SK-N-MC (cell line): Measurements from ENCODE around the gene NR1H4.

Source experiments
- DNase-seq: peaks from one replicate; pipeline ENCODE4 v3.0.0-alpha.2; 2011; ENCODE audit warnings: low read depth, low spot score
- H3K27ac ChIP-seq: fragments of 200-600 bp; sonication (generic); 2 replicates; pipeline ENCODE4 v1.5.1; 2016; ENCODE audit warnings: mixed run types
- H3K36me3 ChIP-seq: fragments of 200-600 bp; sonication (generic); 2 replicates; pipeline ENCODE4 v1.6.1; 2017; ENCODE audit warnings: antibody characterized with exemption, low read length, mixed read lengths; ENCODE audit not compliant: insufficient read depth
- H3K4me3 ChIP-seq: fragments of 200-600 bp; sonication (generic); 2 replicates; pipeline ENCODE4 v1.5.1; 2016
- H3K9ac ChIP-seq: fragments of 200-600 bp; sonication (generic); 2 replicates; pipeline ENCODE4 v1.8.0; 2017; ENCODE audit warnings: mixed run types, mixed read lengths; ENCODE audit not compliant: insufficient read length
- H3K9me3 ChIP-seq: fragments of 200-600 bp; sonication (generic); 2 replicates; pipeline ENCODE4 v1.6.1; 2017; ENCODE audit warnings: low read depth, mild to moderate bottlenecking, antibody characterized with exemption, low read length, moderate library complexity, mixed read lengths
- EZH2 ChIP-seq: fragments of 200-600 bp; sonication (generic); IDR thresholded peaks from one replicate; pipeline ENCODE4 v1.6.1; 2017; ENCODE audit warnings: antibody characterized with exemption
- FOXP2 ChIP-seq: optimal IDR thresholded peaks from 2 replicates; pipeline ENCODE3; 2011; ENCODE audit warnings: mild to moderate bottlenecking, moderate library complexity; ENCODE audit not compliant: insufficient read depth; ENCODE audit errors: extremely low read length, control extremely low read depth
- POLR2AphosphoS5 ChIP-seq: IDR thresholded peaks from 2 replicates; pipeline ENCODE4 v1.6.1; 2012; ENCODE audit warnings: mild to moderate bottlenecking, low read depth, low read length, borderline replicate concordance

Gene NR1H4

GRCh38 chr12:100460702-100461101, 13.0 kb upstream of the NR1H4 start:
- H3K4me3 ChIP-seq = no peak overlapping the region
- DNase-seq = no peak
- no peaks in the 10 kb centered on the region for H3K36me3 ChIP-seq
- H3K9me3 ChIP-seq = no peaks in the 10 kb centered on the region
- no peak overlapping the region for H3K27ac ChIP-seq
- no peak overlapping the region for H3K9ac ChIP-seq
- TF ChIP-seq EZH2 (no peak), POLR2AphosphoS5 (no peak), FOXP2 (no peak)

DNA sequence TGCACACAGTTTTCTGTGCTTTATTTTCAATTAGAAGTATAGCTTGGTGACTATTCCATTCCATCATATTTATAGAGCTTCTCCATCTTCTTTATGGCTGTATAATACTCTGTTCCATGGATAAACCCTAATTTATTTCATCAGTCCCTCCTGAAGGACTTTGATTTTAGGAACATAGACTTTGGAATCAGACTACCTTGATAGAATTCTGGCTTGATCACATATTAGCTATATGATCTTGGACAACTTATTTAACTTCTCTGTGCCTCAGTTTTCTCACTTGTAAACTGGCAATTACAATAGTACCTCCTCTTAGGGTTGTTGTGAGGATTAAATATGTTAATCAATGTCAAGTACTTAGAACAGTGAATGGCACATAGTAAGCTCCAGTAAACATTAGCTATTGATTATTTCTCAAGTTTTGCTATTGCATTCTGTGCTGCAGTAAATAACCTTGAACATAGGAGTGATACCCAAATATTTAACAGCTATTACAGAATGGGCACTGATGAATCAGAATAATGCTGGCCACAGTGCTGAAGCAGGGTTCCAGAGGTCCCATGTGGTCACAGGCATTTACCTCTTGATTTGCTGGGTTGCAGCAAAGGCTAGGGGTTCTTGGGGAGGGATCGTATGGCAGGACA, 12.2 kb upstream of the NR1H4 start:
- Histone ChIP-seq H3K36me3 (no peaks in the 10 kb centered on the region), H3K4me3 (no peak overlapping the region), H3K9ac (no peak overlapping the region), H3K27ac (no peak overlapping the region), H3K9me3 (no peaks in the 10 kb centered on the region)
- TF ChIP-seq POLR2AphosphoS5 (no peak), FOXP2 (no peak), EZH2 (no peak)
- DNase-seq = no peak

DNA sequence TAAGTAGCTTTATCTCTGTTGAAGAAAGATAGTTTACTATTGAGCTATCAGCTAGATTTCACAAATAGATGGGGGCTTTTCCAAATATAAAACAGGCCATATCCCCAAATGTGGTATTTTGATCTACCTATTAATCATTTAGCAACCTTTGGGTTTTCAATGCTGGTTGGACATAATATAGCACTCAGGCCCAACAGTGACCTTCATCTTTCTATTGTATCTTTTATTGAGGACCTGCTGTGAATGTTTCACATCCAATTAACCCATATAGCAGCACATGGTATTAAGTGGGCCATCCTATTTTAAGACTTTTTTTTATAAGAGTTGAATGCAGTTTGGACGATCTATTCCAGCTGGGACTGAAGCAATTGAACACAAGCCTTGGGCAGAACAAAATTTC, 10.0 kb upstream of the NR1H4 start:
- no peak for DNase-seq
- no peak overlapping the region for H3K9ac ChIP-seq
- H3K9me3 ChIP-seq = no peaks in the 10 kb centered on the region

DNA sequence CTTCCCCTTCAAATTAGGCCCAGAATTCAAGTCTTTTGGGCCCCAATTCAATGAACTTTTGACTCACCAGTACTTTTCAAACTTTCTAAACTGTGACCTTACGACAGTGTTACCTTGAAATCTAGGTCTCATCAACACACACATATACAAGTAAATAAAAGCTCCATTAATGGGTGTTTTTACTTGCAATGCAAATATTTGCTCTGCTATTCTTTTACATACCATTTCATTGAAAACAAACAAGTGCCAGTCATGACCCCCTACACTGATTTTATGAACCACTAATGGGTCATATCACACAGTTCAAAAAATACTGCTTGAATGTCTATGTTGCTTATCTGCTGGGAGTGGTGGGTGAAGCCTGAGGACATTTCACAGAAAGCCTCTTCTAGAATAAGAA, 9.1 kb upstream of the NR1H4 start:
- no peak for TF ChIP-seq FOXP2
- no peak for TF ChIP-seq EZH2
- no peak for TF ChIP-seq POLR2AphosphoS5
- no peak for DNase-seq
- no peaks in the 10 kb centered on the region for H3K36me3 ChIP-seq
- H3K27ac ChIP-seq = no peak overlapping the region
- H3K9ac ChIP-seq = no peak overlapping the region
- no peak overlapping the region for H3K4me3 ChIP-seq
- H3K9me3 ChIP-seq = no peaks in the 10 kb centered on the region

More for the DNA sequence above, 10.0 kb upstream of the NR1H4 start:
- no peak overlapping the region for H3K4me3 ChIP-seq
- H3K27ac ChIP-seq = no peak overlapping the region
- no peaks in the 10 kb centered on the region for H3K36me3 ChIP-seq
- TF ChIP-seq POLR2AphosphoS5 (no peak), FOXP2 (no peak), EZH2 (no peak)

- Histone ChIP-seq H3K9ac (no peak overlapping the region), H3K27ac (no peak overlapping the region), H3K36me3 (no peaks in the 10 kb centered on the region), H3K4me3 (no peak overlapping the region), H3K9me3 (no peaks in the 10 kb centered on the region)
- no peak for TF ChIP-seq POLR2AphosphoS5
- TF ChIP-seq FOXP2 = no peak
- TF ChIP-seq EZH2 = no peak
- DNase-seq = no peak
Observed at GRCh38 chr12:100468126-100468525, 5.5 kb upstream of the NR1H4 start.

GRCh38 chr12:100472325-100472724, 1.3 kb upstream of the NR1H4 start:
- Histone ChIP-seq H3K36me3 (no peaks in the 10 kb centered on the region), H3K9ac (no peak overlapping the region), H3K27ac (no peak overlapping the region), H3K9me3 (no peaks in the 10 kb centered on the region), H3K4me3 (no peak overlapping the region)
- no peak for DNase-seq
- TF ChIP-seq FOXP2 (no peak), POLR2AphosphoS5 (no peak), EZH2 (no peak)

GRCh38 chr12:100473050-100473715, 483 bp upstream of the NR1H4 start:
- no peak overlapping the region for H3K9ac ChIP-seq
- no peaks in the 10 kb centered on the region for H3K9me3 ChIP-seq
- no peaks in the 10 kb centered on the region for H3K36me3 ChIP-seq
- TF ChIP-seq EZH2 = no peak
- no peak for TF ChIP-seq FOXP2
- TF ChIP-seq POLR2AphosphoS5 = no peak
- H3K27ac ChIP-seq = no peak overlapping the region
- no peak overlapping the region for H3K4me3 ChIP-seq
- no peak for DNase-seq

DNA sequence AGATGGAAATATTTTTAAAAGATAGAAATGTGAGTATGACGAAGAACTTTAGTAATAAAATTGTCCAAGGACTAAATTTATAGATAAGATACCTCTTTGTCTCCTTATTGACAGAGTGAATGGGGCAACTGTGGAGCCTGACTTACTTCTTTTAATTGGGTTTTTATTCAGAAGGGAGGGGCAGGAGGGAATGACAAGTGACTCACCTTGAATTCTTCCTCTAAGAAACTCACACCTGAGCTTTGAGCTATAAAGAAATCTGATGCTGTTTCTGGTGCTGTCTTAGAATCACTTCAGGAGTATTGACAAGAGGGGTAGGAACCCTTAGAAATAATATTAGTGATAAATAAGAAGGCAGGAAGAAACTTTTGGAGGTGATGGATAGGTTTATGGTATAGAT, 951 bp downstream of the NR1H4 start:
- Histone ChIP-seq H3K27ac (no peak overlapping the region), H3K36me3 (no peaks in the 10 kb centered on the region), H3K4me3 (no peak overlapping the region), H3K9me3 (no peaks in the 10 kb centered on the region), H3K9ac (no peak overlapping the region)
- DNase-seq = no peak
- TF ChIP-seq EZH2 (no peak), FOXP2 (no peak), POLR2AphosphoS5 (no peak)
